CD4-positive, alpha-beta T cell treated with Interleukin-15 for 4 hours (primary cell): ENCODE data around the gene NEB.

Source experiments
- DNase-seq: peaks from one replicate; pipeline ENCODE4 v3.0.0-alpha.2; 2020; ENCODE audit warnings: low spot score

Gene NEB, protein sequence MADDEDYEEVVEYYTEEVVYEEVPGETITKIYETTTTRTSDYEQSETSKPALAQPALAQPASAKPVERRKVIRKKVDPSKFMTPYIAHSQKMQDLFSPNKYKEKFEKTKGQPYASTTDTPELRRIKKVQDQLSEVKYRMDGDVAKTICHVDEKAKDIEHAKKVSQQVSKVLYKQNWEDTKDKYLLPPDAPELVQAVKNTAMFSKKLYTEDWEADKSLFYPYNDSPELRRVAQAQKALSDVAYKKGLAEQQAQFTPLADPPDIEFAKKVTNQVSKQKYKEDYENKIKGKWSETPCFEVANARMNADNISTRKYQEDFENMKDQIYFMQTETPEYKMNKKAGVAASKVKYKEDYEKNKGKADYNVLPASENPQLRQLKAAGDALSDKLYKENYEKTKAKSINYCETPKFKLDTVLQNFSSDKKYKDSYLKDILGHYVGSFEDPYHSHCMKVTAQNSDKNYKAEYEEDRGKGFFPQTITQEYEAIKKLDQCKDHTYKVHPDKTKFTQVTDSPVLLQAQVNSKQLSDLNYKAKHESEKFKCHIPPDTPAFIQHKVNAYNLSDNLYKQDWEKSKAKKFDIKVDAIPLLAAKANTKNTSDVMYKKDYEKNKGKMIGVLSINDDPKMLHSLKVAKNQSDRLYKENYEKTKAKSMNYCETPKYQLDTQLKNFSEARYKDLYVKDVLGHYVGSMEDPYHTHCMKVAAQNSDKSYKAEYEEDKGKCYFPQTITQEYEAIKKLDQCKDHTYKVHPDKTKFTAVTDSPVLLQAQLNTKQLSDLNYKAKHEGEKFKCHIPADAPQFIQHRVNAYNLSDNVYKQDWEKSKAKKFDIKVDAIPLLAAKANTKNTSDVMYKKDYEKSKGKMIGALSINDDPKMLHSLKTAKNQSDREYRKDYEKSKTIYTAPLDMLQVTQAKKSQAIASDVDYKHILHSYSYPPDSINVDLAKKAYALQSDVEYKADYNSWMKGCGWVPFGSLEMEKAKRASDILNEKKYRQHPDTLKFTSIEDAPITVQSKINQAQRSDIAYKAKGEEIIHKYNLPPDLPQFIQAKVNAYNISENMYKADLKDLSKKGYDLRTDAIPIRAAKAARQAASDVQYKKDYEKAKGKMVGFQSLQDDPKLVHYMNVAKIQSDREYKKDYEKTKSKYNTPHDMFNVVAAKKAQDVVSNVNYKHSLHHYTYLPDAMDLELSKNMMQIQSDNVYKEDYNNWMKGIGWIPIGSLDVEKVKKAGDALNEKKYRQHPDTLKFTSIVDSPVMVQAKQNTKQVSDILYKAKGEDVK (N-terminal part only)

GRCh38 chr2:151733771-151734672 is at the start of gene NEB:
TSS of gene NEB (minus strand) at chr2:151734476. CDS start at chr2:151733156, 1,320 bp downstream.
- DNase-seq: no peak

GRCh38 chr2:151783133-151783520 is 48.9 kb upstream of the NEB start:
- no peak for DNase-seq

GRCh38 chr2:151782378-151783132 is 48.3 kb upstream of the NEB start:
- DNase-seq: no peak

- DNase-seq: no peak
Measured at GRCh38 chr2:151781642-151782041, 47.4 kb upstream of the NEB start.

DNA sequence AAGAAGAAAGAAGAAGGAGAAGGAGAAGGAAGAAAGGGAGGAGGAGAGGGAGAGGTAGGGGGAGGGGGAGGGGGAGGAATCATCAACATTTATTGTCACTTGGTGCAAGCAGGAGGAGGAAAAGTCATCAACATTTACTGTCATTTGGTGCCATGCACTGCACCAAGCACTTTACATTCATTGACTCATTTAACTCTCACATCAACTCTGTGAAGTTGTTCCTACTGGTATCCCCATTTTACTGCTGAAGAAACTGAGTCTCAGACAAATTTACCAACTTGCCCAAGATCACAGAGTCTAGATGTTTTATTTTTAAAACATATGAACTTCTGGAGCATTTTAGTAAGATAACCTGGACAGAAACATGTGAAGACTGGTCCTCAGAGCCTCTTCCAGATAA is 46.7 kb upstream of the NEB start:
- DNase-seq: no peak

- no peak for DNase-seq
Measured at GRCh38 chr2:151777935-151778334, 43.7 kb upstream of the NEB start.

- no peak for DNase-seq
Measured at GRCh38 chr2:151777487-151777886, 43.2 kb upstream of the NEB start.

- no peak for DNase-seq
Measured at GRCh38 chr2:151776367-151776766, 42.1 kb upstream of the NEB start.

- DNase-seq: no peak
Measured at GRCh38 chr2:151775057-151775740, 40.9 kb upstream of the NEB start.

DNA sequence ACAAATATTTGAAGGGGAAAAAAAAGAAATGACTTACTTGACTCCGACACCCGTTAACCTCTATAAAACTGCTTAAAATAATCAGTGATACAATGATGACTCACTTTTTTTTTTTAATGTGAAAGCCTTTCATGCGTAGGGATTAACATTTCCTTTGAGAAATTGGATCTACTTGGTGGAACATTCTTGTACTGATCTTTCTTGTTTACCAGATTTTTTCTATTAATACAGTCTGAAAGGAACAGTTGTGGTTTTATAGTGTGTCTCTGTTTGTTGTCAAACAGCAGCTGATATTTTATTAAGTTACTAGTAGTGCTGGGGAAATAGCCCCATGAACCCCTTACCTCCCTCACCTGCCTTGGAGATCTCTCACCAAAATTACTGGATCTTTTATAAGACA is 40.2 kb upstream of the NEB start:
- no peak for DNase-seq

DNA sequence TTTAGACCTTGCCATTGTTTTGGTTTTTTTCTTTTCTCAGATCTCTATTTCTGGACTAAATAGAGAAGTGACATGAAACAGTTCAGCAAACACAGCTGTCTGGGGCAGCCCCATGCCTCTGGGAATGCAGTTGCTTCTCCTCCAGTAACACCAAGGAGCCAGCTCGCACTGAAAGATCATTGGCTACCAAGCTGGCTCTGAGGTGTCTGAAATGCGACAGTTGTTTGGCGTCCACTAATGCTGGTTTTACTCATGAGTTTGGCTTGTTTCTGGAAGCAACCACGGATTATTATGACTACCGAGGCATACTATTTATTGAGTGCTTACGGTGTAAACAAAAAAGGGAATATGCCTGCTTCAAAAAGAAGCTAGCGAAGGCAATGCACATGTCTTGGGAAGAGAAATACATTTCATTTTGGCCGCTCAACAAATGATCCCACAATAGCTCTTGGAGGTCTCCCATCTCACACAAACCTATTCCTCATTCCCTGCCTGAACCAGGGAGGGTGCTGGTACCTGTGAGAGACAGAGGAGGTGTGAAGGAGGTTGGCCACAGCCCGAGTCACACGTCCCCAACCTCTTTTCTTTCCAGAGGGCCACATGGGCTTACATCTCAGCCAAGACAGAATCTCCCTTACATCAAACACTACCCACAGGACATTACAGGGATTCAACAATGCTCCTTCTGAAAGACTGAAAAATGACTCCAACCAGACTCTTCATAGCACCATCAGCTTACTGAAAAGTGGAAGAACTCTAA is 37.5 kb upstream of the NEB start:
- no peak for DNase-seq

GRCh38 chr2:151770995-151771394 is 36.7 kb upstream of the NEB start:
- no peak for DNase-seq

DNA sequence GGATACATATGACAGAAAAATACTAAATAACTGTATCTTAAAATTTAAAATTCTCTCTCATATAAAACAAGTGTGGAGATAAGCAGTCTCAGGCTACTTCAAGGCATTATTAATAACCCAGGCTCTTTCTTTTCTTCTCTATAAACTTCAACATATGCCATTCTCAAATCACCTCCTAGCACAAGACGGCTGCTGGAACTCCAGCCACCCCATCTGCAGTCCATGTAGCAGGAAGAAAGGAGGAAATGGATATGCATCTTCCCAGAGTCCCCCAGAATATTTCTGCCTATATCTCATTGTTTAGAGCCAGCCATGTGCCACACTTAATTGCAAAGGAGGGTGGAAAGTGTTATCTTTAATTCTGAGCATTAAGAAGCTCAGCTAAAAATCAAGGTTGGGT is 35.3 kb upstream of the NEB start:
- no peak for DNase-seq

GRCh38 chr2:151767536-151767935 is 33.3 kb upstream of the NEB start:
- no peak for DNase-seq

DNA sequence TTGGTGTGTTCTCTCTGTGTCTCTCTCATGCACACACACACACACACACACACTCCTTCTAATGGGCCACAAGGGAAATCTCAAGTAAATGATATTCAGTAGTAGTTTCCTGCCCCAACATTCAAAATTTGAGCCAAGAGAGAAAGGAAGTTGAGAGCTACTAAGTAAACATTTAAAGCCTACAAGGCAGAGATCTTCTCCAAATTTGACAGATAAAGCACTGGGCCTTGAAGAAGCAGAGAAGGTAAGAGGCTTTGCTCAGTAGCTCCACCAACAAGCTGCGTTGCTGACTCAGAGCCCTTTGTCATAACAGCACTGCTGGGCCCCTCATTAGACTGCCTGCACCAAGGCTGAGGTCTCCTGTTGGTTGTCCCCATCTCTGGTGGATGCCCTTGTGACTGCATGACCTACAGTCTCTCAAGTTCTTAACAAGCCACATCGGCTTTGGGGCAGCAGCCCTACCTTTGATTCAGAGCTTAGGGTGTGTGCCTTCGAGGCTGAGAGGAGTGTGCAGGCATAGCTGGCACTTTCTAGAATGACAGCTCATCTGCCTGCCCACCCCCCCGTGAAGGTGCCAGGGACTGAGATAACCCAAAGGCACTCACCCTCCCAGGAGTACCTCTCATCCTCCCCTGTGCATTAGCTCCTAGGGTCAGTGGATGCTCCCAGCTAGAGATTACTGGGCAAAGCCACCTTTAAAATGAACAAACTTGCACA is 32.3 kb upstream of the NEB start:
- DNase-seq: no peak

DNA sequence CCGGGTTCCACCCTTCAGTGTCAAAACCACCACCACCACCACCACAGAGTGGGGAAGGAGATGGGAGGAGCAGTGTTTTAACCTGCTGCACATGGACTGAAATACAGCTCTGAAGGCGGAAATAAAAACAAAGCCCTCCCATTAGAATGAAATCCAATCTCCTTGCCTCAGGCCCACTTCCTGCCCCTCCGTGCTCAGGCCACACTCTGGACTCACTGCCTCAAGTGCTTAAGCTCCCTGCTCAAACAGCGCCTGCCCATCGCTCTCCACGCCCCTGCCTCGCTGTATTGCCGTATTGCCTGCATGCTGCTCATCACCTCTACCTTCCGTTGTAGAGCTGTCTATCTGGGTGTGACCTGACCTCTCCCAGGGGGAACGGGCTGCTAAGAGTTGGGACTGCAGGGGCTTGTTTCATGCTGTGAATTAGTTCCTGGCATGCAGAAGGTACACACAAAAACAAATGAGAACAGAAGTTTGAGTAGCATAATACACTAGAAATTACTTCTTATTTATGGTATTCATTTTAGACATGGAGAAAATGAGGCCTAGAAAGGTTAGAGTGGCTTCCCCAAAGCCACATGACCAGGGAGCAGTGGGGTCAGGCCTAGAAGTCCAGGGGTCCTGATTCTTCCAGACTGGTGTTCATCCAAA is 31.6 kb upstream of the NEB start:
- DNase-seq: no peak

GRCh38 chr2:151762694-151763093 is 28.4 kb upstream of the NEB start:
- no peak for DNase-seq

DNA sequence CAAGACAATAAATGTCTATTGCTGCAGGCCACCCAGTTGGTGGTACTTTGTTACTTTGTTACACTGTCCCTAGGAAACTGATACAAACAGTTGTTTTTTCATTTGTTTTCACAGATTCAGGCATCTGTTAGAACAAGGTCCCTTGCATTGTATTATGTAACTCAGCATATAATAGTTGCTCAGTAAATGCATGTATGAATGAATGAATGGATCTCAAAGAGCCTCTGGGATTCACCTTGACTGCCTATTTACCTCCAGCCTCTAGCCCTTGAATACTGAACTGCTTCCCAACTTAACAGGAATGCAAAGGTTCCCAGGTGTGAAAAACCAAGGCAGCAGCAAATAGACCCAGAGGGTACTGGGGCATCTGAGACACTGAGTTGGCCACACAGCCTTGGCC is 27.4 kb upstream of the NEB start:
- DNase-seq: no peak
